HG03280 (cell line): ENCODE data around the gene BIRC7.
"Not testable (repeated sequence)": the region's sequence is repeated elsewhere in the genome, so short reads cannot be mapped to it uniquely, and the experiment has no call there.

Experiments
- ATAC-seq: cut with Tn5 transposase; IDR thresholded peaks from one replicate; pipeline ENCODE4 v1.9.1; 2021; ENCODE audit warnings: mild to moderate bottlenecking, moderate library complexity; ENCODE audit not compliant: unreplicated experiment

BIRC7 gene

GRCh38 chr20:63246490-63247288 is 11.0 kb downstream of the BIRC7 start:
- no peak for ATAC-seq

GRCh38 chr20:63247671-63248228 is 12.0 kb downstream of the BIRC7 start:
- no peak for ATAC-seq

- ATAC-seq: no peak
Measured at GRCh38 chr20:63248835-63249591, 13.3 kb downstream of the BIRC7 start.

- no peak for ATAC-seq
Measured at GRCh38 chr20:63249891-63250290, 14.2 kb downstream of the BIRC7 start.

GRCh38 chr20:63251350-63251749 is 15.6 kb downstream of the BIRC7 start:
- not testable (repeated sequence) for ATAC-seq

- ATAC-seq: no peak
Measured at GRCh38 chr20:63252284-63252711, 16.6 kb downstream of the BIRC7 start.

- no peak for ATAC-seq
Measured at GRCh38 chr20:63253065-63253437, 17.3 kb downstream of the BIRC7 start.

- no peak for ATAC-seq
Measured at GRCh38 chr20:63253438-63254231, 17.9 kb downstream of the BIRC7 start.

GRCh38 chr20:63254232-63254605 is 18.5 kb downstream of the BIRC7 start, which contains the start of gene NKAIN4:
Gene NKAIN4, minus strand, starts transcription at chr20:63254463. Its CDS starts 13 bp downstream, at chr20:63254450.
- ATAC-seq: no peak

- no peak for ATAC-seq
Measured at GRCh38 chr20:63254606-63255384, 19.1 kb downstream of the BIRC7 start.

GRCh38 chr20:63255931-63256704 is 20.4 kb downstream of the BIRC7 start:
- ATAC-seq: no peak

GRCh38 chr20:63256954-63257353 is 21.2 kb downstream of the BIRC7 start:
- ATAC-seq: no peak

- no peak for ATAC-seq
Measured at GRCh38 chr20:63257629-63258028, 21.9 kb downstream of the BIRC7 start.

GRCh38 chr20:63258781-63259180 is 23.1 kb downstream of the BIRC7 start:
- no peak for ATAC-seq

- no peak for ATAC-seq
Measured at GRCh38 chr20:63259734-63260460, 24.2 kb downstream of the BIRC7 start.

GRCh38 chr20:63260521-63260920 is 24.8 kb downstream of the BIRC7 start:
- ATAC-seq: no peak

- ATAC-seq: no peak
Measured at GRCh38 chr20:63261060-63261794, 25.5 kb downstream of the BIRC7 start.
